Gastrocnemius medialis (tissue), 4 donors: ENCODE measurements around the gene RIMS4.

Source experiments
- CTCF ChIP-seq, 5 experiments: fragments of 450-650 bp in 3 of 5; fragments of 200-600 bp in 2 of 5; sonication (generic) in 2 of 5; IDR thresholded peaks in 4 of 5; conservative IDR thresholded peaks in 1 of 5; 1 replicate in 4 of 5; 2 replicates in 1 of 5; pipeline ENCODE4 v1.5.1; 2016 to 2019; ENCODE audit warnings: antibody characterized with exemption in 5 of 5, mild to moderate bottlenecking in 3 of 5, moderate library complexity in 3 of 5
- POLR2A ChIP-seq, 2 donors: fragments of 450-650 bp; IDR thresholded peaks; one replicate each; pipeline ENCODE4 v1.6.1; 2017; ENCODE audit warnings: antibody characterized with exemption in 2 of 2, mild to moderate bottlenecking in 2 of 2, moderate library complexity in 2 of 2

DNA sequence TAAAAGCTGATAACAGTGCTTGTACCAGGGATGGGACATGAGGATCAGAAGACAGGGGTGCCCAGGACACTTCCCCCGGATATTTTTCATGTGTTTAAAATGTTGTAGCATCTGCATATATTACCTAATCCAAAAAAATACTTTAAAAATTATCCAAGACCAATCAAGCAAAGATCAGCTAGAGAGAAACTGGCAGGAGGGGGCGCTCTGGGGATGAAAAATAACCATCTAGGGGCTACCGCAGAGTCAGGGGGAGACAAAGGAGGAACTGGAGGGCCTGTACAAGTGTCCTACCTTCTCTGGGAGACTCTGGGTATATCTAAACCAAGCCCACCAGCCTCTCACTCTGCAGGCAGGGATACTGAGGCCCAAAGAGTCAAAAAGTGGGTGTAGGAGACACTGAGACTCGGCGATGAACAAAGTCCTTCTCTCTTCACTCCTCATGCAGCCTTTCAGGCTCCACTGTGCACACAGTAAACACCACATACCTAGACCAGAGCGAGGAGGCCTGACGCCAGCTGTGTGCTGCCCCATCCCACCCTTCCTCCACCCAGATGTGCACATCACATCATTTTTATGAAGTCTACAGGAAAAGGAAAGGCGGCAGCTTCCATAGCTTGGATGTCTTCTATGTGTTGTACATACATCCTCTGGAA, 9.8 kb downstream of the RIMS4 start:
- TF ChIP-seq CTCF (IDR thresholded peaks at IDR 0.05 in 4 of 5, conservative IDR thresholded peaks at IDR 0.05 in 1 of 5) (no peak), POLR2A (IDR thresholded peaks at IDR 0.05) (no peak)
